GM12874 (cell line): ENCODE measurements around the gene NUP98.

Experiments used
- TF ChIP-seq, protein P1 (sequence below): IDR thresholded peaks from 2 replicates; pipeline ENCODE4 v1.5.1; 2011; ENCODE audit warnings: low read depth, mild to moderate bottlenecking, control low read depth, low read length, moderate library complexity; ENCODE audit not compliant: insufficient read depth

Gene NUP98

DNA sequence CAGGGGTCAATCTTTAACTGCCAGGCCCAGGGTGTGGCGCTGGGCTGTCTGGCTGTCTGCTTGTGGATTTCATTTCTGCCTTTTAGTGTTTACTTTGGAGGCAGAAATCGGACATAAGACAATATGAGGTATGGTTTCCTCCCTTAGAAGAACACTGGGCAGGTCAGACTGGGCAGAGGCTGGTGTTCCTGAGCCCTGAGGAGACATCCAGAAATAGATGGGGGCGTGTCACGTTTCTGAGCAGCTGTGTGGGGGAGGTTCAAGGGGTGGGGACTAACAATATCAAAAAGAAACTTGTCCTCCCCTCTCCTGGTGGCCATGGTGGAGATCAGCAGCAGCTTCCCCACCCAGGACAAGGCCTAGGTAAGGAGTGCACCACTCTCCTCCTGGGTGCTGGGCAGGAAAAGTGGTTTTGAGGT, 152.5 kb downstream of the NUP98 start, which contains the start of gene ART1:
Gene ART1 (plus strand): TSS at position 312 of the 419 bp plus-strand sequence. CDS start 14,086 bp downstream, outside the sequence.
- TF ChIP-seq, protein P1, sequence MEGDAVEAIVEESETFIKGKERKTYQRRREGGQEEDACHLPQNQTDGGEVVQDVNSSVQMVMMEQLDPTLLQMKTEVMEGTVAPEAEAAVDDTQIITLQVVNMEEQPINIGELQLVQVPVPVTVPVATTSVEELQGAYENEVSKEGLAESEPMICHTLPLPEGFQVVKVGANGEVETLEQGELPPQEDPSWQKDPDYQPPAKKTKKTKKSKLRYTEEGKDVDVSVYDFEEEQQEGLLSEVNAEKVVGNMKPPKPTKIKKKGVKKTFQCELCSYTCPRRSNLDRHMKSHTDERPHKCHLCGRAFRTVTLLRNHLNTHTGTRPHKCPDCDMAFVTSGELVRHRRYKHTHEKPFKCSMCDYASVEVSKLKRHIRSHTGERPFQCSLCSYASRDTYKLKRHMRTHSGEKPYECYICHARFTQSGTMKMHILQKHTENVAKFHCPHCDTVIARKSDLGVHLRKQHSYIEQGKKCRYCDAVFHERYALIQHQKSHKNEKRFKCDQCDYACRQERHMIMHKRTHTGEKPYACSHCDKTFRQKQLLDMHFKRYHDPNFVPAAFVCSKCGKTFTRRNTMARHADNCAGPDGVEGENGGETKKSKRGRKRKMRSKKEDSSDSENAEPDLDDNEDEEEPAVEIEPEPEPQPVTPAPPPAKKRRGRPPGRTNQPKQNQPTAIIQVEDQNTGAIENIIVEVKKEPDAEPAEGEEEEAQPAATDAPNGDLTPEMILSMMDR = no peak

DNA sequence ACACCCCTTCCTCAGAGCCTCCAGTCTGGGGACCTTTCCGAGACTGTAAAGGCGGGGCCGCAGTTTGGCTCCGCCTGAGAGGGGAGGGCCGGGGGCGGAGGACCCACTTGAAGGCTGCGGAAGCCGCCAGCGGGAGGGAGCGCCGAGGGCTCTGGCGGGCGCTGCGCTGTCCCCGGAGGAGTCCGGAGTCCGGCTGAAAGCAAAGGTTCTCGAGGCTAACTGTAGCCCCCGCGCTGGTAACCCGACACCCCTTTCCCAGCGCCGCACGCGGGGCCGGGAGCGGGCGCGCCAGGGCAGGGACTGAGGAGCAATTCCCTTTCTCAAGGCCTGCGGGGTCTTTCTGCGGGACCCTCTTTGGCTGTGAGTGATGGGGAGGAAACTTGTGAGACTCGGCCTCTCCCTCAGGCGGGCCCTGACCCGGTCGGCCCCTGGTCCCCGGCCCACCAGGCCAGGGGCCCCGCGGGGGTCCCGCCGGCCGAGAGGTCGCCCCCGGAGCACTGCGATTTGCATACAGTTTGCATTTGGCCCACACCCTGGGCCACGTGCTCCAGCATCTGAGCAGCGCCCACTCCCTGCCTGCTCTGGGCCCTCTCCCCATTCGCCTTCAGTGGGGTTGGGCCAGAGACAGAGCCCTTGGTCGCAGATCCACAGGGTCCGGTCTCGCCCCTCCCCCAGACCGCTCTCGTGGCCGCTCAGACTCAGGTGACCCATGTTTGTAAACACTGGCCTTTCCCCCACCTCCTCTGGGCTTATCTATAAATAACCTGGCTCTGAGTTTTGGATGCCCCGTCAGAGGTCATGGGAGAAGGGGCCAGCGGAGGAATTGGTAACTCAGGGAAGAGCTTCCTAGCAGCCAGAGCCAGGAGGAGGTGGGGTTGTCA, 155.0 kb downstream of the NUP98 start:
- TF ChIP-seq, protein P1 = no peak

DNA sequence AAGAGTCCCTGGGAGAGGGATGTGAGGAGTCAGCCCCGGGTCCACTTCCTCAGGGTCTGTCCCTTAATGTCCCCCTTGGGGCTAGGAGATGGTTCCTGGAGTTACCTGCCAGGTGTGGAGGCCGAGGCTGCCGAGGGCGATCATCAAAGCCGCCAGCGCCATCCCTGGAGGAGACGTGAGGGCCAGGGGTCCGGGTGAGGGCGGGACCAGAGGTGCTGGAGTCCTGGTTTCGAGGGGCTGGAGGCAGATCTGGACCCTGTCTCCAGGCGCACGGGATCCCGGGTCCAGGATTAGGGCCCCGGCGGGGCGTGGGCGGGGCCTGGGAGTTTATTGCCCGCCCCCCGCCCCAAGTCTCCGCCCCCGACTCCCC, 155.7 kb downstream of the NUP98 start, which contains the start of gene ART5:
Gene ART5 (minus strand): TSS at position 292 of the 370 bp plus-strand sequence. CDS start 130 bp downstream, at position 162.
- TF ChIP-seq, protein P1 = no peak

DNA sequence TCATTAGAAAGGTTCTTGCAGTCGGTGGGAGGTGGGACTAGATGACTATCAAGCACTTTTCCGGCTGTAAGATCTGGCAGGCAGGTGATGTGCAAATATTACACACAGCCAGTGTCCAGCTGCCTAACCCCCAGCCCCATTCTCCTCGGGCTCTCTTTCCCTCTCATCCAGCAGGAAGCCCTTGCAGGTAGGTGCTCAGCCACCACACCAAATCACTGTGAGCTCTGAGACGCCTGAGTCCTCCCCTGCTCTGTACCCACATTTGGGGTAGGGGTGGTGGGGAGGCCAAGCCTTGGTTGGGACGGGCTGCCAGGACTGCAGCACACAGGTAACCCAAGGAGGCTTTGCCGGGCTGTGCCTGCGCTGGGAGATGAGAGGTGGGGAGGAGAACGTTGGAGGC, 156.2 kb downstream of the NUP98 start:
- TF ChIP-seq, protein P1 = no peak

DNA sequence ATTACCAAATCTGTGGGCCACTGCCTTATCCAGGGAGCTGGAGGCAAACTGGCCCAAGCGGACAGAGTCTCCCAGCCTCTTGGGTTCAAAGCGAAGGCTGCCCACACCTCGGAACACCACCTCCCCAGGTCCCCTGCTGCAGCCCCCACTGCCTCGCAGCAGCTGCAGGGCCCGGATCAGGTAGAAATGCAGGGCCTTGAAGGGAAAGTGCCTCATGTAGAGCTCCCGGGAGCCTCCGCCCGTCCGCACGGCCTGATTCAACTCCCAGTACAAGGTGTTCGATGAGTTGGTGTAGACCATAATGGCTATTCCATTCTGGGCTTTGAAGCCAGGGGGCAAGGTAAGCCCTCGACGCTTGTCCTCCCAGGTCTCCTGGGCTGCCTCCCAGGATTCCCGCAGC, 157.5 kb downstream of the NUP98 start:
- TF ChIP-seq, protein P1 = no peak

GRCh38 chr11:3638513-3638912, 158.8 kb downstream of the NUP98 start:
- TF ChIP-seq, protein P1 = no peak

DNA sequence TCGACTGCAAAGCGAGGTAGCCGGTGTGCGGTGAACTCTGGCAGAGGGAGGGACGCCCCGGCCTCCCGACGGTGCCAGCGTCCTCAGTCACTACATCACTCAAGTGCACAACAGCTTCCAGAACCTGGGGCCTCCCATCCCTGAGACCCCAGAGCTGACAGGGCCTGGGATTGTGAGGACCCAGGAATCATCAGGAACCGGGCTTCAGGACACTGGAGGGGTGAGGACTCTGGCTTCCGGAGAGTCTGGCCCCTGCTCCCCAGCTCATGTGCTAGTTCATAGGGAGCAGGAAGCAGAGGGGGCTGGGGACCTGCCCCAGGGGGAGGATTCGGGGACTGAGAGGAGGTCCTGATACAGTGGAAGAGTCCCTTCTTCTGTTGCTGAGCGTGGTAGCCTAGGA, 160.2 kb downstream of the NUP98 start:
- TF ChIP-seq, protein P1 = no peak
